HUES64 (cell line): ENCODE measurements around the gene SLC6A8.
"Not testable (repeated sequence)": the region's sequence is repeated elsewhere in the genome, so short reads cannot be mapped to it uniquely, and the experiment has no call there.

ENCODE experiments used
- H3K27ac ChIP-seq: 2 replicates; pipeline ENCODE4 v1.7.0; 2013; ENCODE audit warnings: low read depth, low read length, inconsistent platforms
- H3K27me3 ChIP-seq: 2 replicates; pipeline ENCODE4 v1.6.1; 2013; ENCODE audit warnings: mild to moderate bottlenecking, low read length; ENCODE audit not compliant: insufficient read depth
- H3K36me3 ChIP-seq: 2 replicates; pipeline ENCODE4 v1.6.1; 2013; ENCODE audit warnings: mild to moderate bottlenecking, low read length; ENCODE audit not compliant: insufficient read depth
- H3K4me1 ChIP-seq: 2 replicates; pipeline ENCODE4 v1.6.1; 2013; ENCODE audit warnings: mild to moderate bottlenecking, low read length, moderate library complexity; ENCODE audit not compliant: insufficient read depth
- H3K4me3 ChIP-seq: 2 replicates; pipeline ENCODE4 v1.5.1; 2013; ENCODE audit warnings: mild to moderate bottlenecking, low read length, moderate library complexity
- H3K9ac ChIP-seq: 2 replicates; pipeline ENCODE4 v1.6.1; 2013; ENCODE audit warnings: mild to moderate bottlenecking, low read depth, low read length
- H3K9me3 ChIP-seq: 2 replicates; pipeline ENCODE4 v1.6.1; 2013; ENCODE audit warnings: low read depth, low read length; ENCODE audit not compliant: insufficient read depth
- WGBS: fragments of 150-250, 120-280 bp; methylation state at CpG from one replicate; pipeline ENCODE4 v1.1.7; 2013; ENCODE audit warnings: missing lambda C conversion rate; 5-methylcytosine and 5-hydroxymethylcytosine counted together

SLC6A8 gene

GRCh38 chrX:153681175-153681574 is 6.6 kb upstream of the SLC6A8 start:
- Histone ChIP-seq H3K36me3 (no peaks in the 10 kb centered on the region), H3K4me3 (no peak overlapping the region), H3K9me3 (no peaks in the 10 kb centered on the region), H3K9ac (no peak overlapping the region), H3K4me1 (peaks cover 16% of the 10 kb centered on the region; the same call in 1 of the 2 replicates), H3K27me3 (no peaks in the 10 kb centered on the region), H3K27ac (no peak overlapping the region)
- WGBS = 88% methylated on average over 11 of the region's 12 CpGs

- not testable (repeated sequence) for H3K4me3 ChIP-seq, H3K27me3 ChIP-seq, H3K36me3 ChIP-seq, H3K9me3 ChIP-seq, H3K9ac ChIP-seq
- Histone ChIP-seq H3K4me1 (peaks cover 22% of the 10 kb centered on the region; the same call in 1 of the 2 replicates), H3K27ac (peak overlapping the region; percentile 92; the same call in 1 of the 2 replicates)
- WGBS = 89% methylated on average over 8 of the region's 8 CpGs
These were observed 4.2 kb upstream of the SLC6A8 start for GRCh38 chrX:153683486-153683885.

GRCh38 chrX:153684467-153685155 is 3.1 kb upstream of the SLC6A8 start:
- H3K4me3 ChIP-seq = peak overlapping the region; percentile 36
- WGBS = 2% methylated on average over 17 of the region's 21 CpGs
- peaks cover 22% of the 10 kb centered on the region; the same call in 1 of the 2 replicates for H3K4me1 ChIP-seq
- peak overlapping the region; percentile 92 for H3K27ac ChIP-seq
- no peaks in the 10 kb centered on the region for H3K27me3 ChIP-seq
- H3K36me3 ChIP-seq = no peaks in the 10 kb centered on the region
- peak overlapping the region; percentile 60 for H3K9ac ChIP-seq
- no peaks in the 10 kb centered on the region for H3K9me3 ChIP-seq

GRCh38 chrX:153685156-153685536 is 2.6 kb upstream of the SLC6A8 start:
- Histone ChIP-seq H3K4me1 (peaks cover 22% of the 10 kb centered on the region; the same call in 1 of the 2 replicates), H3K27me3 (no peaks in the 10 kb centered on the region), H3K4me3 (peak overlapping the region; percentile 36), H3K36me3 (peaks cover 2% of the 10 kb centered on the region; the same call in 1 of the 2 replicates), H3K9ac (peak overlapping the region; percentile 60), H3K9me3 (no peaks in the 10 kb centered on the region), H3K27ac (peak overlapping the region; percentile 92)
- 11% methylated on average over 21 of the region's 21 CpGs for WGBS

GRCh38 chrX:153685751-153686696 is 1.7 kb upstream of the SLC6A8 start:
- peaks cover 2% of the 10 kb centered on the region; the same call in 1 of the 2 replicates for H3K36me3 ChIP-seq
- WGBS = 38% methylated on average over 24 of the region's 24 CpGs
- peak overlapping the region; percentile 92; the same call in 1 of the 2 replicates for H3K27ac ChIP-seq
- H3K9ac ChIP-seq = peak overlapping the region; percentile 60
- peak overlapping the region; percentile 43; the same call in 1 of the 2 replicates for H3K4me3 ChIP-seq
- no peaks in the 10 kb centered on the region for H3K27me3 ChIP-seq
- H3K4me1 ChIP-seq = peaks cover 22% of the 10 kb centered on the region; the same call in 1 of the 2 replicates
- no peaks in the 10 kb centered on the region for H3K9me3 ChIP-seq

- no peaks in the 10 kb centered on the region for H3K9me3 ChIP-seq
- peak overlapping the region; percentile 73; the same call in 1 of the 2 replicates for H3K27ac ChIP-seq
- no peaks in the 10 kb centered on the region for H3K27me3 ChIP-seq
- 0 out of 2 replicates have a peak overlapping the region, but pooled peaks have one; percentile 47 for H3K9ac ChIP-seq
- peak overlapping the region; percentile 43; the same call in 1 of the 2 replicates for H3K4me3 ChIP-seq
- H3K36me3 ChIP-seq = peaks cover 2% of the 10 kb centered on the region; the same call in 1 of the 2 replicates
- peaks cover 22% of the 10 kb centered on the region; the same call in 1 of the 2 replicates for H3K4me1 ChIP-seq
- 16% methylated on average over 9 of the region's 9 CpGs for WGBS
These were observed 1.0 kb upstream of the SLC6A8 start for GRCh38 chrX:153686711-153687110.

GRCh38 chrX:153688071-153688470 is 345 bp downstream of the SLC6A8 start:
- under 1% methylated on average over 57 of the region's 69 CpGs for WGBS
- peaks cover 11% of the 10 kb centered on the region for H3K36me3 ChIP-seq
- no peak overlapping the region for H3K27ac ChIP-seq

DNA sequence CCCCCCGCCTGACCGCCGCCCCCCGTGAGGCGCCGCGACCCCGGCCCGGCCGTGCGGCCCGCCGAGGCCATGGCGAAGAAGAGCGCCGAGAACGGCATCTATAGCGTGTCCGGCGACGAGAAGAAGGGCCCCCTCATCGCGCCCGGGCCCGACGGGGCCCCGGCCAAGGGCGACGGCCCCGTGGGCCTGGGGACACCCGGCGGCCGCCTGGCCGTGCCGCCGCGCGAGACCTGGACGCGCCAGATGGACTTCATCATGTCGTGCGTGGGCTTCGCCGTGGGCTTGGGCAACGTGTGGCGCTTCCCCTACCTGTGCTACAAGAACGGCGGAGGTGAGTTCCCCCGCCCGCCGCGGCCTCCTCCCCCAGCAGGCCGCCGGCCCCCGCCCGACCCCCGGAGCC is 780 bp downstream of the SLC6A8 start:
- 0 out of 2 replicates have a peak overlapping the region, but pooled peaks have one; percentile 50 for H3K9ac ChIP-seq

More at GRCh38 chrX:153688071-153688470, 345 bp downstream of the SLC6A8 start:
- no peak overlapping the region; the same call in 1 of the 2 replicates for H3K4me3 ChIP-seq
- no peaks in the 10 kb centered on the region for H3K9me3 ChIP-seq
- peaks cover 22% of the 10 kb centered on the region; the same call in 1 of the 2 replicates for H3K4me1 ChIP-seq
- H3K9ac ChIP-seq = no peak overlapping the region
- no peaks in the 10 kb centered on the region for H3K27me3 ChIP-seq

GRCh38 chrX:153688911-153689590 is 1.3 kb downstream of the SLC6A8 start:
- Histone ChIP-seq H3K27me3 (no peaks in the 10 kb centered on the region), H3K4me1 (peaks cover 22% of the 10 kb centered on the region; the same call in 1 of the 2 replicates), H3K9ac (0 out of 2 replicates have a peak overlapping the region, but pooled peaks have one; percentile 44), H3K27ac (no peak overlapping the region), H3K9me3 (no peaks in the 10 kb centered on the region), H3K36me3 (peaks cover 18% of the 10 kb centered on the region), H3K4me3 (peak overlapping the region; percentile 57)
- 7% methylated on average over 33 of the region's 53 CpGs for WGBS

More for the DNA sequence above, 780 bp downstream of the SLC6A8 start:
- H3K4me1 ChIP-seq = peaks cover 22% of the 10 kb centered on the region; the same call in 1 of the 2 replicates
- no peaks in the 10 kb centered on the region for H3K9me3 ChIP-seq
- no peaks in the 10 kb centered on the region for H3K27me3 ChIP-seq
- H3K27ac ChIP-seq = no peak overlapping the region
- under 1% methylated on average over 57 of the region's 57 CpGs for WGBS
- peak overlapping the region; percentile 57 for H3K4me3 ChIP-seq
- peaks cover 15% of the 10 kb centered on the region for H3K36me3 ChIP-seq
